Right atrium auricular region (tissue), 2 donors: Measurements from ENCODE around the gene CYP3A7. TPM values are rescaled to one million over a fixed set of nuclear protein-coding genes. Genes with fewer than 3 reads are reported as not detected.

Experiments
- DNase-seq: peaks from one replicate; pipeline ENCODE4 v3.0.0-alpha.2; 2019; ENCODE audit warnings: low spot score
- H3K27ac ChIP-seq, 2 donors: fragments of 200-600 bp; sonication (generic); 1 replicate in 1 of 2; 2 replicates in 1 of 2; pipeline ENCODE4 v1.5.1; 2016 to 2019
- H3K27me3 ChIP-seq, 2 donors: fragments of 200-600 bp; sonication (generic); one replicate each; pipeline versions ENCODE4 v1.5.1 to v1.6.0; 2017 to 2019
- H3K36me3 ChIP-seq: fragments of 200-600 bp; sonication (generic); one replicate; pipeline ENCODE4 v1.5.1; 2016
- H3K4me1 ChIP-seq, 2 donors: fragments of 200-600 bp; sonication (generic); one replicate each; pipeline versions ENCODE4 v1.5.1 to v1.6.0; 2017 to 2019
- H3K4me3 ChIP-seq, 2 donors: fragments of 200-600 bp; sonication (generic); 1 replicate in 1 of 2; 2 replicates in 1 of 2; pipeline ENCODE4 v1.5.1; 2017 to 2019; ENCODE audit warnings: mild to moderate bottlenecking in 1 of 2, moderate library complexity in 1 of 2
- H3K9me3 ChIP-seq, 2 donors: fragments of 200-600 bp; sonication (generic); one replicate each; pipeline ENCODE4 v1.5.1; 2019
- total RNA-seq, 2 donors: library from RNA; depleted of rRNA; stranded (reverse); fragments of >200 nt; gene quantifications; one replicate each; pipeline ENCODE4 v1.1.0, GENCODE V29; 2016
- TF ChIP-seq, protein P1 (sequence below), 2 donors: fragments of 200-600 bp; sonication (generic); IDR thresholded peaks; one replicate each; pipeline ENCODE4 v1.5.1; 2019; ENCODE audit warnings: antibody characterized with exemption in 2 of 2

CYP3A7 gene
- total RNA-seq, 2 donors from 2014 or later, result 0.82 to 2.0 TPM

GRCh38 chr7:99674995-99675742, 59.8 kb downstream of the CYP3A7 start:
- H3K4me1 ChIP-seq, result no peaks in the 10 kb centered on the region
- H3K4me3 ChIP-seq, result no peak overlapping the region
- DNase-seq, result no peak
- TF ChIP-seq, protein P1, sequence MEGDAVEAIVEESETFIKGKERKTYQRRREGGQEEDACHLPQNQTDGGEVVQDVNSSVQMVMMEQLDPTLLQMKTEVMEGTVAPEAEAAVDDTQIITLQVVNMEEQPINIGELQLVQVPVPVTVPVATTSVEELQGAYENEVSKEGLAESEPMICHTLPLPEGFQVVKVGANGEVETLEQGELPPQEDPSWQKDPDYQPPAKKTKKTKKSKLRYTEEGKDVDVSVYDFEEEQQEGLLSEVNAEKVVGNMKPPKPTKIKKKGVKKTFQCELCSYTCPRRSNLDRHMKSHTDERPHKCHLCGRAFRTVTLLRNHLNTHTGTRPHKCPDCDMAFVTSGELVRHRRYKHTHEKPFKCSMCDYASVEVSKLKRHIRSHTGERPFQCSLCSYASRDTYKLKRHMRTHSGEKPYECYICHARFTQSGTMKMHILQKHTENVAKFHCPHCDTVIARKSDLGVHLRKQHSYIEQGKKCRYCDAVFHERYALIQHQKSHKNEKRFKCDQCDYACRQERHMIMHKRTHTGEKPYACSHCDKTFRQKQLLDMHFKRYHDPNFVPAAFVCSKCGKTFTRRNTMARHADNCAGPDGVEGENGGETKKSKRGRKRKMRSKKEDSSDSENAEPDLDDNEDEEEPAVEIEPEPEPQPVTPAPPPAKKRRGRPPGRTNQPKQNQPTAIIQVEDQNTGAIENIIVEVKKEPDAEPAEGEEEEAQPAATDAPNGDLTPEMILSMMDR (IDR thresholded peaks at IDR 0.05), result no peak
- H3K27ac ChIP-seq, result no peak overlapping the region
- H3K9me3 ChIP-seq, result no peaks in the 10 kb centered on the region
- H3K27me3 ChIP-seq, result no peaks in the 10 kb centered on the region
- H3K36me3 ChIP-seq, result no peaks in the 10 kb centered on the region

- H3K27ac ChIP-seq, result no peak overlapping the region
- TF ChIP-seq, protein P1 (IDR thresholded peaks at IDR 0.05), result no peak
- H3K27me3 ChIP-seq, result no peaks in the 10 kb centered on the region
- H3K4me3 ChIP-seq, result no peak overlapping the region
- DNase-seq, result no peak
- no peaks in the 10 kb centered on the region for H3K9me3 ChIP-seq
- no peaks in the 10 kb centered on the region for H3K4me1 ChIP-seq
- H3K36me3 ChIP-seq, result no peaks in the 10 kb centered on the region
These were observed 62.4 kb downstream of the CYP3A7 start for GRCh38 chr7:99672573-99672972.

- TF ChIP-seq, protein P1 (IDR thresholded peaks at IDR 0.05), result no peak
- DNase-seq, result no peak
- Histone ChIP-seq H3K36me3 (no peaks in the 10 kb centered on the region), H3K27ac (no peak overlapping the region), H3K9me3 (no peaks in the 10 kb centered on the region), H3K4me1 (no peaks in the 10 kb centered on the region), H3K27me3 (no peaks in the 10 kb centered on the region), H3K4me3 (no peak overlapping the region)
These were observed 65.2 kb downstream of the CYP3A7 start for GRCh38 chr7:99669782-99670181.

DNA sequence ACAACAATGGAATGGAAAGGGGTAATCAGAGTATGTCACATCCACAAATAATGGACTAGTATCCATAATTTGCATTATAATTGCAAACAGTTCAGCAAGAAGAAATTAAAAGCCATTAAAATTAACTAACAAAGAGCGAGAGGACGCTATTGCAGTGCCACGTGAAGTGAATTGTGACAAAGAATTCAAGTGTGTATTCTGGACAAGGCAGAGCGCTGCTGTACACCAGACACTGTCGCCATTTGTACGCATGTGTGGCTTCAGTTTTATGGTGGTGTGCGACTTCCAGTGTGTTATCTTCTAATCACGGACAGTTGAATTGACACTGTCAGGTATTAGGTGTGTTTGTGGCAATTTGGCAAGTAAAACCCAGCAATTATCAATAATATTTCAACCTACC, 66.5 kb downstream of the CYP3A7 start:
- Histone ChIP-seq H3K36me3 (no peaks in the 10 kb centered on the region), H3K4me1 (no peaks in the 10 kb centered on the region), H3K27ac (no peak overlapping the region), H3K27me3 (no peaks in the 10 kb centered on the region), H3K4me3 (no peak overlapping the region), H3K9me3 (no peaks in the 10 kb centered on the region)
- TF ChIP-seq, protein P1 (IDR thresholded peaks at IDR 0.05), result no peak
- no peak for DNase-seq

DNA sequence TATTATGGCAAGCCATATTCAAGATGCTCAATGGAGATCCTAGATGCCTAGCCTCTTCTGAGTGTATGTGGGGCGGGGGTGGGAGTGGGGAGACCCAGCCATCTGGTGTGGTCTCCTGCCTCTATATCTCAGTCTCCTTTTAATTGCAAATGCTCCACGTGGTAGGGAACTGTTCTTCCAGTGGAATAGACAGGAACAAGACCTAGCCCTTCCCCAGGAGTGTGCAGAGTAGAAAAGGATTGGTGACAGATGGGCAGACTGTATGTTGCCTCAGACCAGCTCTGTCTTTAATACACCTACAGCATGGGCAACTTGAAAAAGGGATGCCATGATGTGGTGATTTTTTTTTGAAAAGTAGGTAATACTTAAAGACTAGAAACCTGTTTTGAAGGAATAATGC, 67.8 kb downstream of the CYP3A7 start:
- Histone ChIP-seq H3K4me1 (no peaks in the 10 kb centered on the region), H3K4me3 (no peak overlapping the region), H3K27me3 (no peaks in the 10 kb centered on the region), H3K36me3 (no peaks in the 10 kb centered on the region), H3K9me3 (no peaks in the 10 kb centered on the region), H3K27ac (no peak overlapping the region)
- TF ChIP-seq, protein P1 (IDR thresholded peaks at IDR 0.05), result no peak
- DNase-seq, result no peak

DNA sequence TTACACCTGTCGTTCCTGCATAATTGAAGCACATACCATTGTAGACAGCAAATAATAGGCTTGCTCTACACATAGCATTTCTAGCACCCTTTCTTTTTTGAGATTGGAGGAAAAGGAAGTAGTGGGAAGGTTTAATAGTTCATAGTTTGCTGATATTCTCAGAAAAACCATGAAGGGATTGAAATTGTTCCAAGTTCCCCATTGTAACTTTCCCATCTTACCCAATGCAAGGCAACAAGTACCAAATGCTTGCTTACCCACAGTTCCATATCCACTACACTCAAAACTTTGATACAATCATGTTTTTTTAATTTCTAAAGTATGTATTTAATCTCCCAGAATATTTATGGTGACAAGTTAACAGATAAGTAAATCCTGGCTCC, 69.0 kb downstream of the CYP3A7 start:
- H3K9me3 ChIP-seq, result no peaks in the 10 kb centered on the region
- no peak overlapping the region for H3K4me3 ChIP-seq
- H3K36me3 ChIP-seq, result no peaks in the 10 kb centered on the region
- no peak overlapping the region for H3K27ac ChIP-seq
- TF ChIP-seq, protein P1 (IDR thresholded peaks at IDR 0.05), result no peak
- no peaks in the 10 kb centered on the region for H3K4me1 ChIP-seq
- no peak for DNase-seq
- no peaks in the 10 kb centered on the region for H3K27me3 ChIP-seq
